T1000 (cell line): Measurements from ENCODE around the gene SLC41A1.
"Not testable (repeated sequence)": the region's sequence is repeated elsewhere in the genome, so short reads cannot be mapped to it uniquely, and the experiment has no call there.

Experiments
- DNase-seq: peaks from one replicate; lab custom pipeline; 2025; ENCODE audit warnings: mixed read lengths; lab: John Stamatoyannopoulos, UW

SLC41A1 gene

GRCh38 chr1:205812878-205813754 is at the start of gene SLC41A1:
Gene SLC41A1 (minus strand): TSS chr1:205813198. CDS start chr1:205810441, 2,757 bp downstream.
- peak; percentile 89 for DNase-seq

GRCh38 chr1:205861540-205861939 is 48.5 kb upstream of the SLC41A1 start:
- DNase-seq = no peak

GRCh38 chr1:205858141-205858961 is 45.4 kb upstream of the SLC41A1 start:
- DNase-seq = no peak

DNA sequence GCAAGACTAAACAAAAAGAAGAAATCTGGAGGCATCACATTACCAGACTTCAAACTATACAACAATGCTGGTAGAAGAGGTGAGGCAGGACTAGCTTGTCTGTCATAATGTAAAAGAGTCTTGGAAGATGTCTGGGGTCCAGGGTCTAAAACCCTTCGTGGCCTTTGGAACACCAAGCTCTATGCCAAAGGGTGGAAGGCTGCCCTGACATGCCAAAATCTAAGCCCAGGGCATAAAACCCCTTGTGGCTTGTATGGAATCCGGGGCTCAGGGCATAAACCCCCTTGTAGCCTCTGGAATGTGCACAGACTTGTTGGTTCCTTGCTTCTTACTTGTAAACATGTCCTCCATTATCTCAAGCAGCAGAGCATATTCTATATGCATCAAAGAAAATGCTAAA is 44.5 kb upstream of the SLC41A1 start:
- DNase-seq = not testable (repeated sequence)

- DNase-seq = no peak
Measured at GRCh38 chr1:205856433-205856832, 43.4 kb upstream of the SLC41A1 start.

DNA sequence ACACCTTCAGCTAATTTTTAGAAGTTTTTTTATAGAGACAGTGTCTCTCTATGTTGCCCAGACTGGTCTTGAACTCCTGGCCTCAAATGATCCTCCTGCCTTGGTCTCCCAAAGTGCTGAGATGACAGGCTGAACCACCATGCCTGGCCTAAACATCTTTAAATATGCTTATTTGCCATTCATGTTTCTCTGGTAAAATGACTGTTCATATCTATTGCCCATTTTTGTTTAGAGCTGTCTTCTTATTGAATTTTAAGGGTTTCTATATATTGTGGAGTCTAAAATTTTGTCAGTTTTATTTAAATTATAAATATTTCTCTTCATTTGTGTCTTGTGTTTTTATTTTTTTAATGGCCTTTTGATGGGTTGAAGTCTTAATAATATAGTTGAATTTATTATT is 40.0 kb upstream of the SLC41A1 start:
- DNase-seq = no peak

- no peak for DNase-seq
Measured at GRCh38 chr1:205851993-205852392, 39.0 kb upstream of the SLC41A1 start.

GRCh38 chr1:205849619-205850355 is 36.8 kb upstream of the SLC41A1 start, which contains the start of gene PM20D1:
Gene PM20D1 (minus strand): TSS chr1:205850132. CDS start chr1:205850072, 60 bp downstream.
- DNase-seq = no peak

- no peak for DNase-seq
Measured at GRCh38 chr1:205843036-205843859, 30.2 kb upstream of the SLC41A1 start.

DNA sequence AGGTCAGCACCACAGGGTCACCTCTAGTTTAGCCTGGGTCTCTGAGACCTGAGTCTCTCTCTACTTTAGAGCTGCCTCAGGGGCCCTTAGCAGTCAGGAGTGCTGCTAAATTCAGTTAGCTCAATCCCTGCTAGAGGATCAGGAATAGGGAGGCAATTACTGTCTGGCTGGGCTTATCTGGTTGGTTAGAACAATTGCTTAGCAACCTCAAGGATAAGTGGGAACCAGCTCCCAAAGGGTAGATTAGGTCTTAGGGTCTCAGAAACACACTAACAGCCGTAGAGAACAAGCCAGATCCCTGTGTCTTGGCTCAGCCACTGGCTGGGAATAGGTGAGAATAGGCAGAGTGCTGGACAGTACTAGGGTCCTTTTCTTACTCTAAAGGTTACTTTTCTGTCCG is 29.2 kb upstream of the SLC41A1 start:
- DNase-seq = no peak

- no peak for DNase-seq
Measured at GRCh38 chr1:205840146-205840923, 27.3 kb upstream of the SLC41A1 start.

- DNase-seq = no peak
Measured at GRCh38 chr1:205837382-205837970, 24.5 kb upstream of the SLC41A1 start.

DNA sequence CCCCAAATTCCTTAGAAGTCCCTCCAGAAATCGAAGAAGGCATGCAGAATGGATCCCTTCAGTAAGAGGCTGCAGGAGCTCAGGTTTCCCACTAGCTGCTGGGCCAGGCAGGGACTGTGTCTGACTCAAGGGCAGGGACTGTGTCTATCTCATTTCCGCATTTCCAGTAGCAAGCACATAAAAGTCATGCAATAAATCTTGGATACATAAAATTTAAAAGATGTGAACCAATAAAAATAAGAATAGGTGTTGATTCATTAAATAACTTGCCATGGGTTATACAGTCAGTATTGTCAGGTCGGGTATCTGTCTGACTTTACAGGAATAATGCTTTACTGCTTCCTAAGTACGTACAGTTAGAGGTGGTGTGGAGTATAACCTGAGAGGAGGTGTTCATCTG is 21.8 kb upstream of the SLC41A1 start:
- no peak for DNase-seq

DNA sequence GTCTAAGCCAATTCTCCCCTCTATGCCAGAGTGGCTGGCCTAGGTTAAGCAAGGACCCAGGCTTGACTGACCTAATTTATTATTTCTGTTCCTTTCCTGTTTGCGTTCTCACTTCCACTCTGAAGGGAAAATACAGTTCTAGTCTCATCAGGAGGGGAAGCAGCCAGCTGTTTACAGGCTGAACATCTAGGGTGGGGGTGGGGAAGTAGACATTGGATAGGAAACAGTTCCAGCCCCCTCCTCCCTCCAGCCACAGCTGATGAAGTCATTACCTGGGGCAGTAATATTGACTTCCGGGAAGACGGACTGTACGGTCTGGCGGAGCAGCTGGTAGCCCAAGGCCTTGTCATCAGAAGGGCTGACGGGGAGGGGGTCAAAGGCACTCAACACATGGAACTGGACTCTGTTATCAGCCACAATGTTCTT is 19.3 kb upstream of the SLC41A1 start:
- DNase-seq = no peak

- no peak for DNase-seq
Measured at GRCh38 chr1:205827623-205828022, 14.6 kb upstream of the SLC41A1 start.

DNA sequence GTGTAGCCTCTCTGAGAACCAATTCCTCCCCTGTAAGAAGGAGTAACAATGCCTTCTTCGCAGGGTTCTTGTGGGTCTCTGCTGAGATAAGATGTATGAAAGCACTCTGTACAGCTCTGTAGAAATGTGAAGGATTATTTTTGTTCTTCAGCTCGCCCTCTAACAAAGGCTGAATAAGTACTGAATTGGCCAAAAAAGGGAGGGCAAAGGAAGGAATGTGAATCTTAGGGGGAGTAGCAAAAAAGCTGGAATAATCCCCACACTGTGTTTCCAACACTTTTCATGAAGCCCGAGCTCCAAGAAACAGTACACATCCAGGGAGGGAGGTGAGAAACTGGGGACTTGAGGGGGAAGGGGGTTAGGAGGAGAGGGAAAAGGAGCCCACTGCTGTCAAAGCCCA is 14.0 kb upstream of the SLC41A1 start:
- DNase-seq = no peak

GRCh38 chr1:205826016-205826806 is 13.2 kb upstream of the SLC41A1 start:
- no peak for DNase-seq

GRCh38 chr1:205824180-205824579 is 11.2 kb upstream of the SLC41A1 start:
- no peak for DNase-seq

- not testable (repeated sequence) for DNase-seq
Measured at GRCh38 chr1:205823260-205823659, 10.3 kb upstream of the SLC41A1 start.
